Measurements from ENCODE around the gene CACNA1H.

Gene CACNA1H

DNA sequence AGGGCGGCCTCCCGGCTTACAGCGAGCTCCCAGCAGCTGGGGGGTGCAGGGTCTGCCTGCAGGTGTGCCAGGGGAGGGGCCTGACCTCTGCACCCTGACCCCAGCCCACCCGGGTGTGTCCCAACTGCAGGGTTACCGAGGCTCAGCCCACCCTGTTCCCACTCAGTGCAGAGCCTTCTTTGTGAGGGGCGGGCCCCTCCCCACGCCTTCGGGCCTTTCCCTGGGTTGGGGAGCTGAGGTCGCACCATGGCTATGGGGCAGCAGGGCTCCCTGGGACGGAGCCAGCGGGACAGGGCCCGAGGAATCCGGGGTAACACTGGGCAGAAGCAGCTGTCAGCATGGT lies 17.1 kb downstream of the CACNA1H start:
- DNase-seq (ENCODE audit: extremely low read depth, low read depth): no peak
- TF ChIP-seq, protein P1, sequence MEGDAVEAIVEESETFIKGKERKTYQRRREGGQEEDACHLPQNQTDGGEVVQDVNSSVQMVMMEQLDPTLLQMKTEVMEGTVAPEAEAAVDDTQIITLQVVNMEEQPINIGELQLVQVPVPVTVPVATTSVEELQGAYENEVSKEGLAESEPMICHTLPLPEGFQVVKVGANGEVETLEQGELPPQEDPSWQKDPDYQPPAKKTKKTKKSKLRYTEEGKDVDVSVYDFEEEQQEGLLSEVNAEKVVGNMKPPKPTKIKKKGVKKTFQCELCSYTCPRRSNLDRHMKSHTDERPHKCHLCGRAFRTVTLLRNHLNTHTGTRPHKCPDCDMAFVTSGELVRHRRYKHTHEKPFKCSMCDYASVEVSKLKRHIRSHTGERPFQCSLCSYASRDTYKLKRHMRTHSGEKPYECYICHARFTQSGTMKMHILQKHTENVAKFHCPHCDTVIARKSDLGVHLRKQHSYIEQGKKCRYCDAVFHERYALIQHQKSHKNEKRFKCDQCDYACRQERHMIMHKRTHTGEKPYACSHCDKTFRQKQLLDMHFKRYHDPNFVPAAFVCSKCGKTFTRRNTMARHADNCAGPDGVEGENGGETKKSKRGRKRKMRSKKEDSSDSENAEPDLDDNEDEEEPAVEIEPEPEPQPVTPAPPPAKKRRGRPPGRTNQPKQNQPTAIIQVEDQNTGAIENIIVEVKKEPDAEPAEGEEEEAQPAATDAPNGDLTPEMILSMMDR (IDR thresholded peaks at IDR 0.05; ENCODE audit: low read depth, low read length): no peak

DNA sequence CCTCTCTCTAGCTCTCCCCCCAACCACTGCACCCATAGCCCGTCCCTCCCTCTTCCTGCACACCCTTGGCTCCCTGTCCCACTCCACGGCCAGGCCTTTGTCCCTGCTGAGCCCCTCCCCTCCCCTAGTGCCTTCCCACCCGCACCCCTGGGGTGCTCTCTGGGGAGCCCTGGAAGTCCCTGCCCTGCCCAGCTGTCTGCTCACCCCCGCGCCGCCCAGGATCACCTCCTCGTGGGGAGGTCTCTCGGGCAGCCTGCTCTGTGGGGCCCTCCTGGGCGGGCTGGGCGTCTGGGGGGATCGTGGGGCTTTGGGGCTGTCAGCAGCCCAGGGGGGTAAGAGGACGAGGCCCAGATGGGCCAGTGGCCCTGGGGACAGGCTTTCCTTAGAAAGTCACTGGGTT lies 18.1 kb downstream of the CACNA1H start:
- TF ChIP-seq, protein P1 (IDR thresholded peaks at IDR 0.05; ENCODE audit: low read depth, low read length): no peak
- DNase-seq (ENCODE audit: extremely low read depth, low read depth): no peak

DNA sequence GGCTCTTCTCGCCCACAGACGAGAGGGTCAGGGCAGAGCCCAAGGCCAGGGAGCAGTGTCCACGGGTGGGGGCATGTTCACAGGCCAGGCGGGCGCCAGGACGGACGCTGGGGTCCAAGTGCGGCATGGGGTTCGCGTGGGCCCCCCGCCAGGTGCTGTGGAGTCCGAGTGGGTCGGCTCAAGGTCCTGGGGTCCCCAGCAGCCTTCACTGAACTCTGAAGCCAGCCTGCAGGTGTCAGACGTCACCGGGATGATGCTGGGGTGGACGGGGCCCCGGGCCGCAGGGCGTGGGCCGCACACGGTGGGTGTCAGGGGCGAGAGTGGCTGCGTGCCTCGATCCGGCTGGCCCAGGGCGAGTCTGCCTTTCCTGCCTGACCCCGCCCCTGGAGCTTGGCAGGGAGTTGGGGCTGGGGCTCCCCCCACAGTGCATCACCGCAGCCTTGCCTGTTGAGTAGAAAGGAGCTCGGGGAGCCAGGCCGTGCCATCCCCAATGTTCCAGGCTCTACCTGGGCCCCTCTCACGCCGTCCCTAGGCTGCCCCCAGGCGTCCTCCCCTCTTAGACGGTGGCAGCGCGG lies 19.0 kb downstream of the CACNA1H start:
- DNase-seq (ENCODE audit: extremely low read depth, low read depth): no peak
- TF ChIP-seq, protein P1 (IDR thresholded peaks at IDR 0.05; ENCODE audit: low read depth, low read length): no peak

DNA sequence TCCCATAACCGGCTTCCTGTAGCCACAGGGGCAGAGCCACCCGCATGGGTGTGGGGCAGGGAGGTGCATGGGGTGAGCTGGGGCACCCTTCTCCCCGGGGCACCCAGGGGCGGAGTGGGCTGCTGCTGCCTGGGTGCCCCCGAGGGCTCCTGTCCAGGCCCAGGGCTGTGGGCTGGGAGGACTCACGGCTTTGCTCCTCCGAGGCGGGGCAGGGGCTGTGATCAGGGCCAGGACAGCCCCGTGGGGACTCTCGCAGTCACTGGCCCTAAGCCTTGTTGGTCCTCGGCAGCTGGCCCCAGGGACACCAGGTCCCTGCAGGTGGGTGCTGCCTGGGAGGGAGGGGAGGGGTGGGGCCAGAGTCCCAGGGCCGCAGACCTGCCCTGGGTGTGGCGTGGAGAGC lies 19.7 kb downstream of the CACNA1H start:
- TF ChIP-seq, protein P1 (IDR thresholded peaks at IDR 0.05; ENCODE audit: low read depth, low read length): no peak
- no peak for DNase-seq (ENCODE audit: extremely low read depth, low read depth)

DNA sequence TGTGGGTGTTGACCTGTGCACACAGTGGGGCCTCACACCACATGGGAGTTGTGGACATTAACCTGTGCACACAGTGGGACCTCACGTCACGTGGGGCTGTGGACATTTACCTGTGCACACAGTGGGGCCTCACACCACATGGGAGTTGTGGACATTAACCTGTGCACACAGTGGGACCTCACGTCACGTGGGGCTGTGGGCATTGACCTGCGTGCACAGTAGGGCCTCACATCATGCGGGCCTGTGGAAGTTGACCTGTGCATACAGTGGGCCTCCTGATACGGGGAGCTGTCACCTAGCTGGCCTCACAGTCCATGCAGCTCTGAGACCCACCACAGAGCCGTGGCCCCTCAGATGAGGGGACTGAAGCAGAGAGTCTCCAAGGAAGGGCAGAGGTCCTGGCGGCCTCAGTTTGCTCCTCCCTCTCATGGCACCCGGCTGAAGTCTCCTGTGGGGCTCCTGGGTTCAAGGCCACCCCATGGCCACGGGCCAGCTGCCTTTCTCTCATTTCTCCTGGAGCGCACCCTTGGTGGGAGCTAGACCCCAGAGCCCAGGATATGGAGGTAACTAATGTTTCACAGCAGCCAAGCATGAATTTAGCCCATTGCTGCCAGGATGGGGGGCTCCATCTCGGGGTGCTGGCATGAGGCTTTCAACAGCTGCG lies 21.0 kb downstream of the CACNA1H start:
- TF ChIP-seq, protein P1 (IDR thresholded peaks at IDR 0.05; ENCODE audit: low read depth, low read length): no peak
- DNase-seq (ENCODE audit: extremely low read depth, low read depth): no peak

DNA sequence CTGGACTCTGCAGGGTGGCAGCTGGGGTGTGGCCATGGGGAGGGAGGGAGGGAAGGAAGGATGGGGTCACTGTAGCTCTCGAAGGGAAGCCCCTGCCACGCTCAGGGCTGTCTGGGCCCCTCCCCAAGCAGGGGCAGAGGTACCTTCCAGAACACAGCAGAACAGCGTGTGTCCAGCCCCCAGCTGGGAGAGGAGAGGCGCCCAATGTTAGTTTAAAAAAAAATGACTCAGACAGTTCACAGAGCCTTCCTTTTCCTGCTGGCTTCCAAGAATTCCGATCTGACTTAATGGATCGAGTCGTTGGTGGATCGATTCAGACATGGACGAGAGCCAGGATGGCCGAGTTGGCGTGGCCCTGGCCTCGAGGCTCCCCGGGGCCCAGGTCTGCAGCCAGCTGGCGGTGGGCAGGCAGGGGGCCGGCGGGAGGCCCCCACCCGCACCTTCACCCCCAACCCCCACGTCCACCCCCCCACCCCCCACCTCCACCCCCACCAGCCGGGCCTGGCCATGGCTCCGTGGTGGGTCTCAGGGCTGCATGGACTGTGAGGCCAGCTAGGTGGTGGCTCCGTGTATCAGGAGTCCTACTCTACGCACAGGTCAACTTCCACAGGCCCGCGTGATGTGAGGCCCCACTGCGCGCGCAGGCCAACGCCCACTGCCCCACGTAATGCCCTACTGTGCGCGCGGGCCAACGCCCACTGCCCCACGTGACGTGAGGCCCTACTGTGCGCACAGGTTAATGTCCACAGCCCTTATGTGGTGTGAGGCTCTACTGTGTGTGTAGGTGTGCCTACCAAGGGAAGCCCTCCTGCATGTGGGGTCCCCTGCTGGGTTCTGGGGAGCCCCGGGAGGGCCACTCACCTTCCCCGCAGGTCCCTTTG lies 21.8 kb downstream of the CACNA1H start:
- no peak for DNase-seq (ENCODE audit: extremely low read depth, low read depth)
- TF ChIP-seq, protein P1 (IDR thresholded peaks at IDR 0.05; ENCODE audit: low read depth, low read length): no peak
